NCI-H187 (cell line): ENCODE measurements around the gene NOTO.

Experiments used
- DNase-seq, 2 experiments: peaks; one replicate each; lab custom pipeline; 2025; lab: John Stamatoyannopoulos, UW

The NOTO gene

DNA sequence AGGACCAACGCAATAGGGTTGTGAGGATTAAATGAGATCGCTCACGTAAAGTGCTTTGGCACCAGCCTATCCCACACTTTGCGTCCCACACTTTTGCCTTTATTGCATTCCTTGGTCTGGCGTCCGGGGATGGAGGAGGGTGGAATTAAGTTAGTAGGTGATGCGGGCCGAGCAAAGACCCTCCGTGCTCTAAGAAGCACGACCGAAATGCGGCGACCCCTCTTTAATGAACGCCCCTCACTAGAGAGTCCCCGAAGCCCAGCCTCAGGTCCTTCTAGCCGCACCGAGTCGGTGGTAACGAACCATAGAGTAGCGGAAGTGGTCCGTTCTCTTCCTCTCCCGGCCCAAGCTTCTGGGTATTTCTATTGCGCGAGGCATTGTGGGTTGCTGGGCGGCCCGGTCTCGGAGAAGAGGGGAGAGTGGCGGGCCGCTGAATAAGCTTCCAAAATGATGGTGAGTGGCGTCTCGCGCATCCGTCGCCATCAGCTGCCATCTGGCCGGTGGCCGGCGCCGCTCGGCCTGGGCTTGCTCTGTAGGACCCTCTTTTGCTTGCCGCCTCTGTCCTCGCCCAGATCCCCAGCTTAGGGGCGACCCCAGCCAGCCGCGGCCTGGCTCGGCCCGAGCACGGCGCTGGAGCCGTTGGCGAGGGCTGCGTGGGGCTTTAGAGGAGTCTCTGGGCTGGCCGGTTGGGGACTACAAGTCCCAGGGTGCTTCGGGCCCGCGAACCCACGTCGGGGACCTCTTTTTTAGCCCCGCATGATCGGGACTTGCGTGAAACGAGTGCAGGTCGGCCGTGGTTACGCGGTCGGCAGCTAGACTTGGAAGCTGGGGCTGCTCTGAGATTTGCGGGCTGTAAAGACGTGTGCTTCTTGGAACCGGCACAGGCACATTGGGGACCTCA is 31.8 kb downstream of the NOTO start, which contains the start of gene CCT7:
TSS of gene CCT7 (plus strand) at position 377 of the 901 bp plus-strand sequence. CDS start at position 448, 71 bp downstream.
- peak; percentile 39 to 55 for DNase-seq

- DNase-seq, result no peak
These were observed 33.1 kb downstream of the NOTO start for GRCh38 chr2:73235315-73236028.

GRCh38 chr2:73237168-73237567 is 34.8 kb downstream of the NOTO start:
- DNase-seq, result no peak

- DNase-seq, result no peak
These were observed 35.8 kb downstream of the NOTO start for GRCh38 chr2:73238149-73238548.

DNA sequence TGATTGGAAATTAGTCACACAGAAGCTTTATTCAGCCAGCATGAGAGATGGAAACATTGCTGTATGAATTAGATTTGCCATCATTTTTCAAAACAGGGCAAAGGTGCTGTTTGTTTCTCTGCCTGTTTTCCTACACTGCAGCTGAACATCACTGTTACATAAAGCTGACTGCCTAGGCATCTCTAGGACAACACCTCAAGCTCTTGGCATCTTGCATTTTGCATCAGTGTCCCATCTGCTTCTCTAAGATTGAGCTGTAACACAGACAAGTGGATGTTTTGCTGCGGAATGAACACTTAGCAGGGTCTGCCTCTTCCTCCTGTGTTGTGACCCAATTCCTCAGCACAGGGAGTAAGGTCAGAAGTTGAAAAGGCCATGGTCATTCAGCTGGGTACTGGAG is 36.6 kb downstream of the NOTO start:
- DNase-seq, result no peak

GRCh38 chr2:73239776-73240175 is 37.4 kb downstream of the NOTO start:
- no peak for DNase-seq

GRCh38 chr2:73243884-73244570 is 41.7 kb downstream of the NOTO start:
- no peak for DNase-seq

DNA sequence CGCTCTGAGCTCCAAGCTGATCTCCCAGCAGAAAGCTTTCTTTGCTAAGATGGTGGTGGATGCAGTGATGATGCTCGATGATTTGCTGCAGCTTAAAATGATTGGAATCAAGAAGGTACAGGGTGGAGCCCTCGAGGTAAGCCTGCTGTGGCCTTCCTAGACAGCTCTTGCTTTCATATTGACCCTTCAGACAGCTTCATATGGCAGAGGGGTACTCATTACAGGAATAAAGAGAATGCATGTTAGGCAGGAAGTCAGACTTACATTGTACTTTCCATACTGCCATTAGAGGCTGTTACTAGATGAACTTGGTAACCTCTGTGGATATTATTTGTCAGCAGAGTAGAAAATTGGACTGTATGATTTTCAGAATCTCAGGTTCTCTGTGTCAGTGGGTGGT is 42.2 kb downstream of the NOTO start:
- DNase-seq, result no peak

- DNase-seq, result no peak
These were observed 44.5 kb downstream of the NOTO start for GRCh38 chr2:73246850-73247249.

DNA sequence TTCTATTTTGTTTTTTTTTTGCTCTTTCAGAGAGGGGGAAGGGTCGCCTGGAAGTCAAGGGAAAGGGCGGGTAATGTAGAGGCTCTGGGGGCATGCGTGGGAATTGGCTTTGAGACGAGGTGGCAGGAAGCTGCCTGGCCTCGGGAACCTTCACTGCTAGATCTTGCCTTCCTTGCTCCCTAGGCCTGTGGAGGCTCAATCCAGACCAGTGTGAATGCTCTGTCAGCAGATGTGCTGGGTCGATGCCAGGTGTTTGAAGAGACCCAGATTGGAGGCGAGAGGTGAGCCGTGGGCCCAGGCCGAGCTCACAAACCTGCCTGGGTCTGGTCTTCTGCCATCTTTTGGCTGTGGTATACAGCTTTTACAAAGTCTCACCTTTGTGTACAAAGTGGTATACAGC is 47.3 kb downstream of the NOTO start:
- DNase-seq, result no peak

- DNase-seq, result no peak
These were observed 48.8 kb downstream of the NOTO start for GRCh38 chr2:73250872-73251846.

DNA sequence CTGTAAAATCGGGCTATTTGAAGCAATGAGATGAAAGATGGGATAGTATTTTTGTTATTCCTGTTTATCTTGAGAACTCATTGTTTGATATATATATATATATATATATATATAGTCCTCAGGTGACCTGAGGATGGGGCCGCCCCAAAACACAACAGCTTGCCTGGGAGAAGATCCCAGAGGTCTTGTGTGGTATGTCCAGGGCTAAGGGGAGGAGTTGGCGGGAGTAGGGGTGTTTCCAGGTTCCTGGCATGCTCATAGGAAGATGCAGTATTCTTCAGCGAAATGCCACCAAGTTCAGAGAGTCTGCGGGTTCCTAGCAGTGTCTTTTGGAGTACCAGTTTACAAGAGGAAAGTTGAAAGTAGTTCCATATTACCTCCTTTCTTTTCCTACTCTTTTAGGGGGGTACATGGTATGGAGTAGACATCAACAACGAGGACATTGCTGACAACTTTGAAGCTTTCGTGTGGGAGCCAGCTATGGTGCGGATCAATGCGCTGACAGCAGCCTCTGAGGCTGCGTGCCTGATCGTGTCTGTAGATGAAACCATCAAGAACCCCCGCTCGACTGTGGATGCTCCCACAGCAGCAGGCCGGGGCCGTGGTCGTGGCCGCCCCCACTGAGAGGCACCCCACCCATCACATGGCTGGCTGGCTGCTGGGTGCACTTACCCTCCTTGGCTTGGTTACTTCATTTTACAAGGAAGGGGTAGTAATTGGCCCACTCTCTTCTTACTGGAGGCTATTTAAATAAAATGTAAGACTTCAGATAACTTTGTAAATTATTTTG is 50.1 kb downstream of the NOTO start:
- no peak for DNase-seq

DNA sequence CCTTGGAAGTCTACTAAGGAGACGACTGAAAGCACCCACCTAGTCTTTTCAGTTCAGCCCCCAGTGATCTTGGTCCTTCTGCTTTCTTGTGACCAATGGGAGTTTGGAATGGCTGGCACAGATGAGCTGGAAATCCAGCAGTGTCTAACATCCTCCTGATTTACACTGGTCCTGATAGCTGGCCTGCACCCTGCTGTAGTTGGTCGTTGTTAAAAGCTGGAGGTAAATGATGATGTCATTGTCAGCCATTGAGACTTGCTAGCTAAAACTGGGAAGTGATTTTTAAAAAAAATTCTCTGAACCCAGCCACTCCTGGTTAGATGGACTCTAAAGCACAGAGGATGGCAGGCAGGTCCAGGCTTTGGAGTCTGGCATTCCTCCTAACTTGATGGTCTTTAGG is 51.0 kb downstream of the NOTO start:
- no peak for DNase-seq

GRCh38 chr2:73253901-73254300 is 51.5 kb downstream of the NOTO start:
- DNase-seq, result no peak

DNA sequence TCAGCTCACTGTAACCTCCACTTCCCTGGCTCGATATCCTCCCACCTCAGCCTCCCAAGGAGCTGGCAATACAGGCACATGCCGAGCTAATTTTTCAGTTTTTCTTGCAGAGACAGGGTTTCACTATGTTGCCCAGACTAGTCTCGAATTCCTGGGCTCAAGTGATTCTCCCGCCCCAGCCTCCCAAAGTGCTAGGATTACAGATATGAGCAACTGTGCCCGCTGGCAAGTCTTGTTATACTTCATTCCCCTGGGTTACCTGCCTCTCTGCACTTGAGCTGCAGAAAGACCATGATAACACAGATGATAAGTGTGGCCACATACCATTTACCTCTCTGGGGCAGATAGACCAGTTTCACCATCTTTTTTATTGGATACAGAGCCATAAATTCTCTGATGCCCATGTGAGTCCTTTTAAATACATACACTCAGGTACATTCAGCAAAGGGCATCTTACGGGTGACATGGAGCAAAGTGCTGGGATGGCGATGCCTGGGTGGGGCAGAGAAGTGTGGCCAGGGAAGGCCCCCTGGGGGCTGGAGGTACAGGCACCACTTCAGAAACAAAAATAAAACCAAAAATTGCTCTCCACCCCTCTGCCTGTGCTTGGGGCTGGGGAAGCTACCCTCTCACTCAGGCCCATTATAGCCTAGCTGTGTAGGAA is 52.1 kb downstream of the NOTO start:
- no peak for DNase-seq

DNA sequence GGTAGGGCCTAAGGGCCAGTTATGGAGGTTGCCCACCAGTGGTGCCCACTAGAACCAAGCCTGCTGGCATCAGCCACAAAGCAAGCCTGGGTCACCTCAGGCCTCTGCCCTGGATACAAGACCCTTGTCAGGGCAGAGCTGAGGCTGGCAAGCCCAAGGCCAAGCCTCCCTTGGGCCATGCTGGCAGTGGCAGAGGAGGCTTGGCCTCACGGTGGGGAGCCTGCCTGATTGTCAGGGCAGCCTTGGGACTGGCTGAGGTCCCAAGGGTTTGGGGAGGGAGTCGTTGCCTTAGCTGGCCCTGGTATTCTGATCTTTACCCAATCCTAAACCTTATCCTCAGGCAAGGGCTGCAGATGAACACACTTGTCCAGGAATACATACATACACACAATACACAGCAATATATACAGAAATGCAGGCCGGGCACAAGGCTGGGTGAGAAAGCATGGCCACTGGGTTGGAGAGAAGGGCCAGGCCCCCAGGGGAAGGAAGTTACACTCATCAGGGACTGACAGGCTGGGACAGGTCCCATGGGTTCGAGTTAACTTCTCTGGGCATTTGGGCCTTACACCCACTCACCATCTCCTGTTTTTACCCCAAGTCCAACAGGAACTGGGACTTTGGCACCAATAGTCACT is 52.8 kb downstream of the NOTO start:
- DNase-seq, result no peak

DNA sequence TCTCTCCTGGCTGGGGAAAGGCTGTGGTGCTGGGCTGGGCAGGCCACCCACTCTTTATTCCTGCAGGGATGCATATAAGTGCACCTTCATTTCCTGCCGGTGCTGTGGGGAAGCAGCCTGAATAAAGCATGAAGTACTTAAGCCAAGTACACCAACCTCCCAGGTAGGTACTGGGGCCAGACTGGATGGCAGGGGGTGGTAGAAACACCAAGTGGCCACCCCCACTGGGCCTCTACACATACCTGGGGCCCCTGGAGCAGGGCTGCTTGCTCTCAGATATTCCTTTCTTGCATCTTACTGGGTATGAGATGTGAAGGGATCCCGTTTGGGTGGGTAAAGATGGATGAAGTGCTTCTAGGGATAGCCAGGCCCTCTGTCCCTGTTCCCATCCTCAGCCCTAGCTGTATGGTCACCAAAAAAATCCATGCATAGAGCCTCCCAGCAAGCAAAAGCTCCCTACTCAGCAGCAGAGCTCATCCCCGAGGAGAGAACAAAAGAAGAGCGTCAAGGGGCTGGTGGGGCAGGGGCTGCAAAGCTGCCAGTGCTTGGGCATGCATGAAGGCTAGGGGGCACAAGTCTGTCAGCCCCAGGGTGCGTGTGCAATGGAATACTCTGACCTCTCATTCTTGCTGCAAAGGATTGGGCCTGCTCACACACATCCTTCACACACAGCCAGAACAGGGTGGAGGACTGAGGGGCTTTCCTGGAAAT is 53.7 kb downstream of the NOTO start:
- no peak for DNase-seq

GRCh38 chr2:73256618-73256922 is 54.2 kb downstream of the NOTO start:
- no peak for DNase-seq

DNA sequence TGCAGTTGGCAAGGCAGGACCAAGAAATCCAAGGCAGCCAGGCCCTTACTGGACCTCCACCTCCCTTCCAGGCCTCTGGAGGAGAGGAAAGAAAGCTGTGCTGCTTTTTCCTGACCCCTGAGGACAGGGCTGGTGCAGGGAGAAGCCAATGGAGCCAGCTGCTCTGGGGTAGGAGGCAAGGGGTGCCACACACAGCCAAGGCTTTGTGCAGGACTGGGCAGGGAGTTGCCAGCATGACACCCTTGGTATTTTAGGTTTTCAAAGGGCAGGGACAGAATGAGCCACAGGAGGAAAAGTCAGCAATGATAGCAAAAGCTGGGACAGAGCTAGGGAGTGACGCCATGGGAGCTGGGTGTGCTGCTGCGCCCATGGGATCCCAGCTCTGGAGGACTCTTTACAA is 54.6 kb downstream of the NOTO start:
- no peak for DNase-seq
